GM23248 (cell line): ENCODE results near the gene SINHCAF.

Experiments
- EZH2 ChIP-seq: fragments of 200-600 bp; sonication (generic); IDR thresholded peaks from 2 replicates; pipeline ENCODE4 v1.6.1; 2018; ENCODE audit warnings: antibody characterized with exemption, mild to moderate bottlenecking; ENCODE audit not compliant: insufficient read depth, poor library complexity, severe bottlenecking
- EZH2phosphoT487 ChIP-seq: fragments of 200-600 bp; sonication (generic); IDR thresholded peaks from 2 replicates; pipeline ENCODE4 v1.6.1; 2018; ENCODE audit warnings: antibody characterized with exemption, moderate library complexity, mild to moderate bottlenecking, low read depth; ENCODE audit not compliant: insufficient read depth

DNA sequence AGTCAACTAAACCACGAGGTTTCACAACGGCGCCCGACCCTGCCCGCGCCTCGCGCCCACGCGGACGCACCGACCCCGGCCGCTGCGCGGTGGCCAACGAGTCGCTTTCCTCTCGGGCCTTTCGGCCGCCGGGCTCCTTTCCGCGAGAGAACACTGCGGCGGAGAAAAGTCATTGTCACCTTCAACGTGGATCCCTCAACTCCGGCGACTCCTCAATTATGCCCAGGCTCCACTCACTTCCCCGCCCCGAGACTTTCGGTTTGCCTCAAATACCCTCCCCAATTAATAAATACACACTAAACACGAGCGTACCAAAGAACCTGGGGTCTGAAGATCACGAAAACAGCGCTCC is 450 bp downstream of the SINHCAF start:
- TF ChIP-seq EZH2 (no peak), EZH2phosphoT487 (no peak)
